GM12878 (cell line): ENCODE data around the gene MCF2L2. TPM values are rescaled to one million over a fixed set of nuclear protein-coding genes. Genes with fewer than 3 reads are reported as not detected.

Source experiments
- ATAC-seq: fragments of 200-7000 bp; cut with Tn5 transposase; 3 replicates; pipeline ENCODE4 v1.9.1; 2020; ENCODE audit warnings: mild to moderate bottlenecking, moderate library complexity
- BruUV-seq: library from RNA; stranded (reverse); fragments of 400-500 nt; replicated peaks from 2 replicates; lab custom pipeline; 2021; lab: Mats Ljungman, UMichigan
- CTCF ChIA-PET: fragments of 300-600 bp; sonication (Branson Sonifier 250); formaldehyde crosslinking; extraction: SDS; loops from one replicate; lab custom pipeline; 2021; ENCODE audit warnings: inconsistent platforms; lab: Yijun Ruan, JAX
- POLR2A ChIA-PET: fragments of 350-600 bp; formaldehyde crosslinking; extraction: SDS; loops from one replicate; lab custom pipeline; 2021; ENCODE audit warnings: inconsistent platforms; lab: Charles Lee
- RAD21 ChIA-PET: fragments of 300-600 bp; sonication (Branson Sonifier 250); formaldehyde crosslinking; loops from one replicate; lab custom pipeline; 2023; ENCODE audit warnings: antibody characterized with exemption; ENCODE audit not compliant: unreplicated experiment; lab: Charles Lee
- SMC1A ChIA-PET: fragments of 300-600 bp; sonication (Branson Sonifier 250); formaldehyde crosslinking; loops from one replicate; lab custom pipeline; 2023; ENCODE audit not compliant: unreplicated experiment, uncharacterized antibody; lab: Charles Lee
- DNase-seq: peaks from one replicate; pipeline ENCODE4 v3.0.0-alpha.2; 2011; ENCODE audit warnings: low read depth, low spot score
- FAIRE-seq: peaks from 3 replicates; lab custom pipeline; 2011; peaks lifted over from hg19 to GRCh38; lab: Jason Lieb, UNC
- H2AFZ ChIP-seq: 2 replicates; pipeline ENCODE4 v1.6.0; 2011; ENCODE audit warnings: low read depth, low read length, control low read depth; ENCODE audit not compliant: control insufficient read depth
- H3K27ac ChIP-seq: 2 replicates; pipeline ENCODE4 v1.5.1; 2011; ENCODE audit warnings: control low read depth; ENCODE audit not compliant: control insufficient read depth, insufficient read depth
- H3K27me3 ChIP-seq, 2 experiments: replicated peaks in 1 of 2; 2 replicates each; pipeline versions ENCODE4 v1.6.0 to v1.6.1; 2011; ENCODE audit warnings: low read length in 1 of 2; ENCODE audit not compliant: control insufficient read depth in 2 of 2, insufficient read depth in 2 of 2
- H3K36me3 ChIP-seq, 2 experiments: 2 replicates each; pipeline ENCODE4 v1.5.1; 2011; ENCODE audit warnings: low read length in 1 of 2; ENCODE audit not compliant: control insufficient read depth in 2 of 2, insufficient read depth in 2 of 2
- H3K4me1 ChIP-seq: 2 replicates; pipeline ENCODE4 v1.6.1; 2011; ENCODE audit warnings: mild to moderate bottlenecking, low read length, moderate library complexity, mixed read lengths; ENCODE audit not compliant: control insufficient read depth, insufficient read depth
- H3K4me2 ChIP-seq: 2 replicates; pipeline ENCODE4 v1.6.0; 2011; ENCODE audit warnings: control low read depth; ENCODE audit not compliant: control insufficient read depth, insufficient read depth
- H3K4me3 ChIP-seq: fragments of 200-600 bp; sonication (generic); 2 replicates; pipeline ENCODE4 v1.5.1; 2016
- H3K79me2 ChIP-seq: 2 replicates; pipeline ENCODE4 v1.6.0; 2011; ENCODE audit warnings: low read length; ENCODE audit not compliant: control insufficient read depth, insufficient read depth
- H3K9ac ChIP-seq: 2 replicates; pipeline ENCODE4 v1.8.0; 2011; ENCODE audit warnings: low read length, control low read depth, mixed read lengths; ENCODE audit not compliant: control insufficient read depth, insufficient read depth
- H3K9me3 ChIP-seq: replicated peaks from 3 replicates; pipeline ENCODE4 v1.5.1; 2011; ENCODE audit warnings: mild to moderate bottlenecking, low read length; ENCODE audit not compliant: control insufficient read depth, insufficient read depth
- H4K20me1 ChIP-seq: 2 replicates; pipeline ENCODE4 v1.6.0; 2011; ENCODE audit not compliant: control insufficient read depth, insufficient read depth
- BMI1 ChIP-seq: fragments of 450-650 bp; IDR thresholded peaks from 2 replicates; pipeline ENCODE4 v1.6.1; 2016; ENCODE audit warnings: mild to moderate bottlenecking, moderate library complexity, borderline replicate concordance
- E2F8 ChIP-seq: fragments of 450-650 bp; IDR thresholded peaks from 2 replicates; pipeline ENCODE4 v1.6.1; 2018; ENCODE audit warnings: mild to moderate bottlenecking, low read depth, moderate library complexity; ENCODE audit not compliant: partially characterized antibody
- MLLT1 ChIP-seq: fragments of 450-650 bp; IDR thresholded peaks from 2 replicates; pipeline ENCODE4 v1.6.1; 2016; ENCODE audit warnings: mild to moderate bottlenecking
- RB1 ChIP-seq: fragments of 450-650 bp; formaldehyde crosslinking; IDR thresholded peaks from 2 replicates; pipeline ENCODE4 v1.6.1; 2017; ENCODE audit warnings: mild to moderate bottlenecking, borderline replicate concordance
- SP1 ChIP-seq: IDR thresholded peaks from one replicate; pipeline ENCODE4 v1.6.1; 2011; ENCODE audit warnings: low read depth, low read length
- SRF ChIP-seq, 2 experiments: IDR thresholded peaks; 2 replicates each; pipeline ENCODE4 v1.6.1; 2011; ENCODE audit warnings: low read depth in 2 of 2, low read length in 2 of 2, mild to moderate bottlenecking in 1 of 2, moderate library complexity in 1 of 2
- TCF7 ChIP-seq: IDR thresholded peaks from 2 replicates; pipeline ENCODE4 v1.6.1; 2014; ENCODE audit warnings: antibody characterized with exemption, borderline replicate concordance
- ZNF622 ChIP-seq: fragments of 450-650 bp; IDR thresholded peaks from 2 replicates; pipeline ENCODE4 v1.6.1; 2017; ENCODE audit warnings: mild to moderate bottlenecking, inconsistent platforms
- ZZZ3 ChIP-seq: IDR thresholded peaks from 2 replicates; pipeline ENCODE4 v1.6.1; 2011; ENCODE audit warnings: low read depth; ENCODE audit not compliant: control insufficient read depth, insufficient read length
- WGBS: methylation state at CpG from one replicate; pipeline ENCODE4 v1.1.6; 2016; ENCODE audit warnings: low lambda C conversion rate; ENCODE audit not compliant: insufficient replicate concordance, insufficient coverage; ENCODE audit errors: missing lambda C conversion rate; 5-methylcytosine and 5-hydroxymethylcytosine counted together
- in situ Hi-C: fragments of 300-500 bp; cut with MboI; formaldehyde crosslinking; loops from 9 replicates; pipeline ENCODE4 v1.14.3; 2018; ENCODE audit warnings: mixed read lengths
- intact Hi-C: fragments of 100-400 bp; cut with micrococcal nuclease; formaldehyde crosslinking; loops from one replicate; pipeline ENCODE4 v1.14.2; 2022; ENCODE audit not compliant: unreplicated experiment
- polyA plus RNA-seq, 11 experiments: library from polyadenylated mRNA; depleted of rRNA in 4 of 11; unstranded in 6 of 11; stranded (reverse) in 5 of 11; fragments of >200 nt; fragmentation: Nextera tagmentation in 4 of 11; fragmentation: Illumina TruSeq in 1 of 11; extraction: Ambion mirVana in 4 of 11; extraction: Trizol in 1 of 11; gene quantifications; 1 replicate in 1 of 11; 2 replicates in 10 of 11; pipeline versions ENCODE4 v1.2.1 to v1.2.3, GENCODE V29; 2011 to 2016; ENCODE audit warnings: inconsistent platforms in 2 of 11, missing spikeins in 2 of 11, low read depth in 1 of 11
- total RNA-seq, 4 experiments: library from RNA; depleted of rRNA in 3 of 4; stranded (reverse); fragments of >200 nt in 3 of 4; fragmentation: Illumina TruSeq in 1 of 4; extraction: Trizol in 1 of 4; gene quantifications; 2 replicates each; pipeline versions ENCODE4 v1.2.1 to v1.2.3, GENCODE V29; 2013 to 2021

Gene MCF2L2
- total and polyA plus RNA-seq, 10 of the 15 experiments (the other 5 are each of a cell fraction or from before 2014, with no cell fraction given): 0.37 to 2.8 (median 1.4) TPM

- TF ChIP-seq E2F8 (no peak), TCF7 (no peak), ZNF622 (no peak), SP1 (no peak)
Measured at GRCh38 chr3:183283886-183284285, 144.5 kb downstream of the MCF2L2 start (continued).

- Histone ChIP-seq H3K27ac (no peak overlapping the region), H3K4me1 (peaks cover 5% of the 10 kb centered on the region), H3K36me3 (no peaks in the 10 kb centered on the region), H2AFZ (no peak overlapping the region), H3K27me3 (no peaks in the 10 kb centered on the region), H3K9ac (no peak overlapping the region), H3K4me2 (no peak overlapping the region), H3K9me3 (no peaks in the 10 kb centered on the region), H3K4me3 (no peak overlapping the region), H4K20me1 (no peaks in the 10 kb centered on the region), H3K79me2 (no peaks in the 10 kb centered on the region)
- CTCF ChIA-PET: interaction anchor here (1.1 to 1.6 kb wide), 4 partner anchors 9 to 96 kb away, joined by 3 to 5 read pairs (median 4); no protein-coding TSS in a partner anchor
- FAIRE-seq: no peak
- SMC1A ChIA-PET: interaction anchor here (1.2 kb wide), 2 partner anchors 9 to 68 kb away, joined by 3 to 4 read pairs; no protein-coding TSS in a partner anchor
- RAD21 ChIA-PET: interaction anchor here (1.2 kb wide), 1 partner anchor 10 kb away, joined by 6 read pairs; no protein-coding TSS in a partner anchor
- BruUV-seq: no TSS peak
- intact Hi-C loops: no loop called here
- in situ Hi-C loops: no loop called here
- TF ChIP-seq ZZZ3 (no peak), BMI1 (no peak), RB1 (no peak), SRF (IDR thresholded peaks at IDR 0.05; ENCODE audit: low read depth in 2 of 2, low read length in 2 of 2) (no peak), MLLT1 (no peak)
- no peak for ATAC-seq
- 43% methylated on average over 8 of the region's 8 CpGs for WGBS
- no peak for DNase-seq
- POLR2A ChIA-PET: interaction anchor here (0.7 kb wide), 1 partner anchor 82 kb away, joined by 3 read pairs; no protein-coding TSS in a partner anchor
Measured at GRCh38 chr3:183281126-183281797, 147.2 kb downstream of the MCF2L2 start.
